K562 (cell line): Measurements from ENCODE around the gene SURF6.

Source experiments
- ATF2 ChIP-seq: sonication (generic); formaldehyde crosslinking; IDR thresholded peaks from 2 replicates; pipeline ENCODE4 v1.8.1; 2022; ENCODE audit warnings: missing genetic modification reagents
- BACH1 ChIP-seq: fragments of 200-800 bp; sonication (Bioruptor generic); IDR thresholded peaks from 2 replicates; pipeline ENCODE4 v1.6.1; 2016; ENCODE audit warnings: missing genetic modification characterization, missing compliant biosample characterization
- FOS ChIP-seq: IDR thresholded peaks from 3 replicates; pipeline ENCODE4 v1.6.1; 2011; ENCODE audit not compliant: insufficient read length; ENCODE audit errors: extremely low read depth
- FOSL1 ChIP-seq: fragments of 200-800 bp; sonication (Bioruptor generic); conservative IDR thresholded peaks from 2 replicates; pipeline ENCODE4 v1.6.1; 2016; ENCODE audit warnings: missing genetic modification characterization, missing compliant biosample characterization
- KAT7 ChIP-seq: sonication (generic); formaldehyde crosslinking; IDR thresholded peaks from 2 replicates; pipeline ENCODE4 v1.8.0; 2022; ENCODE audit warnings: missing genetic modification reagents, mild to moderate bottlenecking, borderline replicate concordance
- MEIS2 ChIP-seq: fragments of 450-650 bp; IDR thresholded peaks from 2 replicates; pipeline ENCODE4 v1.6.1; 2014; ENCODE audit warnings: mild to moderate bottlenecking; ENCODE audit not compliant: partially characterized antibody
- TBP ChIP-seq: optimal IDR thresholded peaks from 2 replicates; pipeline ENCODE3; 2011; ENCODE audit warnings: low read depth, low read length, improper control_type of control experiment
- ZFP30 ChIP-seq: fragments of 250-450 bp; sonication (Bioruptor Pico); IDR thresholded peaks from 2 replicates; pipeline ENCODE4 v1.8.0; 2022; ENCODE audit warnings: moderate library complexity, mild to moderate bottlenecking, inconsistent platforms, borderline replicate concordance
- ZNF445 ChIP-seq: fragments of 250-450 bp; sonication (Bioruptor Pico); IDR thresholded peaks from 2 replicates; pipeline ENCODE4 v1.4.0; 2020; ENCODE audit warnings: low read depth, mild to moderate bottlenecking, moderate library complexity
- TF ChIP-seq, protein P1 (sequence below): IDR thresholded peaks from 3 replicates; pipeline ENCODE4 v1.6.1; 2011; ENCODE audit warnings: borderline replicate concordance, mild to moderate bottlenecking; ENCODE audit not compliant: insufficient read length, insufficient read depth

DNA sequence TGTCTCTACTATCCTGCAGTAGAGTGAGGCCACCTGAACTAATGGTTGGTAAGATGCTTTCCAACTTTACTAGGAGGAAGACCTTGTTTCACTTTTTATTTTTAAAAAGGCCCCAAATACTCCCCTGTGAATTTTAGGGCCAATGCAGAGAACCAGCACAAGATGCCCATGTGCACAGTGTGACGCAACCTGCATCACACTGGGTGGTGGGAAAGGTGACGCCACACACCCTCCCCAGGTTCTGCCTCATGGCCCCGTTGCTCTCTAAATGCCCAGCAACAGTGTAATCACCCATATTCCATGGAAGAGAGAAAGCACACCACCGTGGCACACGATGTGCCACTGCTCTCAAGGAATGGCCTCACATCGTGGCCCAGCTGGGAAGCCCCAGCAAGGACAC, 33.4 kb upstream of the SURF6 start:
- no peak for TF ChIP-seq ZFP30 (CRISPR knock-in tag)
- no peak for TF ChIP-seq FOS
- TF ChIP-seq ZNF445 (CRISPR knock-in tag): no peak
- no peak for TF ChIP-seq BACH1 (tag)
- TF ChIP-seq, protein P1, sequence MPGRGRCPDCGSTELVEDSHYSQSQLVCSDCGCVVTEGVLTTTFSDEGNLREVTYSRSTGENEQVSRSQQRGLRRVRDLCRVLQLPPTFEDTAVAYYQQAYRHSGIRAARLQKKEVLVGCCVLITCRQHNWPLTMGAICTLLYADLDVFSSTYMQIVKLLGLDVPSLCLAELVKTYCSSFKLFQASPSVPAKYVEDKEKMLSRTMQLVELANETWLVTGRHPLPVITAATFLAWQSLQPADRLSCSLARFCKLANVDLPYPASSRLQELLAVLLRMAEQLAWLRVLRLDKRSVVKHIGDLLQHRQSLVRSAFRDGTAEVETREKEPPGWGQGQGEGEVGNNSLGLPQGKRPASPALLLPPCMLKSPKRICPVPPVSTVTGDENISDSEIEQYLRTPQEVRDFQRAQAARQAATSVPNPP: no peak
- no peak for TF ChIP-seq ATF2 (CRISPR knock-in tag)
- no peak for TF ChIP-seq TBP
- no peak for TF ChIP-seq FOSL1 (tag)
- no peak for TF ChIP-seq MEIS2
- no peak for TF ChIP-seq KAT7 (CRISPR knock-in tag)
